HG02884 (cell line): ENCODE measurements around the gene RAPGEF1.

Experiments used
- ATAC-seq: cut with Tn5 transposase; IDR thresholded peaks from one replicate; pipeline ENCODE4 v1.9.1; 2021; ENCODE audit warnings: mild to moderate bottlenecking, moderate library complexity; ENCODE audit not compliant: unreplicated experiment

RAPGEF1 gene

GRCh38 chr9:131611586-131612315 lies 128.1 kb downstream of the RAPGEF1 start:
- ATAC-seq, result no peak

GRCh38 chr9:131610231-131610761 lies 129.6 kb downstream of the RAPGEF1 start:
- ATAC-seq, result no peak

GRCh38 chr9:131609099-131609830 lies 130.6 kb downstream of the RAPGEF1 start:
- no peak for ATAC-seq

- ATAC-seq, result no peak
Observed at GRCh38 chr9:131608493-131609037, 131.3 kb downstream of the RAPGEF1 start.

GRCh38 chr9:131607591-131607990 lies 132.3 kb downstream of the RAPGEF1 start:
- ATAC-seq, result no peak

GRCh38 chr9:131606896-131607567 lies 132.8 kb downstream of the RAPGEF1 start:
- ATAC-seq, result no peak

- no peak for ATAC-seq
Observed at GRCh38 chr9:131605770-131606590, 133.9 kb downstream of the RAPGEF1 start.

GRCh38 chr9:131603711-131604439 lies 136.0 kb downstream of the RAPGEF1 start:
- ATAC-seq, result no peak

- ATAC-seq, result no peak
Observed at GRCh38 chr9:131603199-131603598, 136.7 kb downstream of the RAPGEF1 start.

- ATAC-seq, result no peak
Observed at GRCh38 chr9:131601683-131602181, 138.1 kb downstream of the RAPGEF1 start.

- no peak for ATAC-seq
Observed at GRCh38 chr9:131598121-131598520, 141.8 kb downstream of the RAPGEF1 start.

GRCh38 chr9:131597246-131597645 lies 142.6 kb downstream of the RAPGEF1 start:
- no peak for ATAC-seq

GRCh38 chr9:131596430-131596743 lies 143.5 kb downstream of the RAPGEF1 start:
- ATAC-seq, result no peak

GRCh38 chr9:131595696-131596429 lies 144.0 kb downstream of the RAPGEF1 start:
- no peak for ATAC-seq

GRCh38 chr9:131594906-131595665 lies 144.8 kb downstream of the RAPGEF1 start:
- ATAC-seq, result no peak

GRCh38 chr9:131593936-131594665 lies 145.8 kb downstream of the RAPGEF1 start:
- no peak for ATAC-seq

GRCh38 chr9:131593091-131593820 lies 146.6 kb downstream of the RAPGEF1 start:
- no peak for ATAC-seq
